ENCODE results near the gene KCNT2. TPM values are rescaled to one million over a fixed set of nuclear protein-coding genes. Genes with fewer than 3 reads are reported as not detected.

Gene KCNT2
- total and polyA plus RNA-seq, 9 of the 15 experiments (the other 6 are each of a cell fraction or from before 2014, with no cell fraction given), result 0.13 to 0.73 (median 0.28) TPM

DNA sequence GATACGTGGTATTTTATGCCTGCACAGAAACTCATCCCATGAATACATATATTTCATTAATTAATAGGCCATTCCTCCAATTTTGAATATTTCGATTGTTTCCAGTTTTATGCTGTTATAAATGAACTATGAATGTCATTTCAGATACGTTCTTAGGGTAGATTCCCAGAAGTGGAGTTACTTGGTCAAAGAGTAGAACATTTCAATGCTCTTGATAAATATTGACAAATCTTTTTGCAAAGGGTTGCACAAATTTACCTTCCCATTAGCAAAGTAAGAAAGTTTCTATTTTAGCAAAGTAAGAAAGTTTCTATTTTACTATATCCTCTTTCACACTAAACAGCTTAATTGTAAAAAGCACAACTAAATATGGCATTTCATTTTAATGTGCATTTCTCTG, 48.9 kb downstream of the KCNT2 start (continued):
- no peak for TF ChIP-seq ZBTB5 (IDR thresholded peaks at IDR 0.05)
- no peak for TF ChIP-seq PRPF4 (IDR thresholded peaks at IDR 0.05; ENCODE audit: insufficient read depth, low read depth, low read length, poor library complexity, severe bottlenecking)

DNA sequence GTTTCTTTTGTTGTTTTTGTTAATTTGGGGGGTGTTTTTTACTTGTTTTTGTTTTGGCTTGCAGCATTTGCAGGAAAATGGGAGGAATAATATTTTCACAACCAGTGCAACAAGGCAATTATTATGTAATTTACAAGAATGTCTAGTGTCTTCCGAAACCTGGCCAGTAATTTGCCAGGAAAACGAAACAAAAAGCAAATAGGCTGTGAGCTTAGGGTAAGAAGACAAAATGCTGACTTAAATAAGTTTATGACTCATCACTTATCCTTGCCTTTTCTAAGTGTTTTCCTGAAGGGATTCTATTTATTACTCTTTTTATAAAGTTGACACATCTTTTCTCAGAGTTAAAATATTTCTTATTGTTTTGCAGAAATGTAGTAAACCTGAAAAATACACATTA, 49.8 kb downstream of the KCNT2 start:
- ATAC-seq (no peak), DNase-seq (ENCODE audit: extremely low read depth in 1 of 4, low spot score in 3 of 4) (no peak), FAIRE-seq (peak; percentile 46)
- H3K4me1 ChIP-seq (replicated peaks in 1 of 2; ENCODE audit: control insufficient read depth in 2 of 2, insufficient read depth in 2 of 2, low read length in 2 of 2), result no peaks in the 10 kb centered on the region
- POLR2A ChIA-PET, result interaction anchor here (0.7 kb wide), 1 partner anchor 9 kb away, joined by 3 read pairs; no protein-coding TSS in a partner anchor
- BruUV-seq (replicated peaks), result no TSS peak
- H3K27me3 ChIP-seq (ENCODE audit: control insufficient read depth in 2 of 2, insufficient read depth in 2 of 2, low read length in 2 of 2), result no peaks in the 10 kb centered on the region
- peak overlapping the region; percentile 6; the same call in 1 of the 3 replicates for H3K27ac ChIP-seq (ENCODE audit: extremely low read depth, low read depth, low read length)
- in situ Hi-C loops (cut with MboI), result no loop called here
- intact Hi-C loops (cut with micrococcal nuclease), result no loop called here
- no peaks in the 10 kb centered on the region for H4K20me1 ChIP-seq (replicated peaks; ENCODE audit: control insufficient read depth, insufficient read depth, low read length)
- no peak overlapping the region for H3K4me2 ChIP-seq (ENCODE audit: insufficient read depth, low read length)
- no peaks in the 10 kb centered on the region for H3K79me2 ChIP-seq (ENCODE audit: control insufficient read depth, insufficient read depth, low read length)
- no peaks in the 10 kb centered on the region for H3K9me3 ChIP-seq (replicated peaks; ENCODE audit: control insufficient read depth, insufficient read depth, low read depth, low read length)
- peak overlapping the region; percentile 44; the same call in 1 of the 2 replicates for H2AFZ ChIP-seq (ENCODE audit: low read depth, low read length)
- no peak overlapping the region for H3K4me3 ChIP-seq
- no peak overlapping the region for H3K9ac ChIP-seq (ENCODE audit: insufficient read depth in 1 of 2, low read depth in 2 of 2, low read length in 2 of 2)
- no peaks in the 10 kb centered on the region for H3K36me3 ChIP-seq (ENCODE audit: control insufficient read depth, insufficient read depth, low read length)
- H3K9me1 ChIP-seq (ENCODE audit: control insufficient read depth, insufficient read depth, low read length), result no peaks in the 10 kb centered on the region
- CTCF ChIA-PET (ENCODE audit: low intra/inter-chr PET ratio), result interaction anchor here (0.5 kb wide), 1 partner anchor 20 kb away, joined by 3 read pairs; no protein-coding TSS in a partner anchor
- WGBS (ENCODE audit: insufficient coverage, low coverage, missing lambda C conversion rate), result 12% methylated on average over 2 of the region's 2 CpGs
- TF ChIP-seq PRMT5 (CRISPR knock-in tag; IDR thresholded peaks at IDR 0.05), result no peak
- TF ChIP-seq MAFF (IDR thresholded peaks at IDR 0.05; ENCODE audit: low read length), result peak; percentile 27; the same call in 1 of the 2 replicates
- TF ChIP-seq, protein P1, sequence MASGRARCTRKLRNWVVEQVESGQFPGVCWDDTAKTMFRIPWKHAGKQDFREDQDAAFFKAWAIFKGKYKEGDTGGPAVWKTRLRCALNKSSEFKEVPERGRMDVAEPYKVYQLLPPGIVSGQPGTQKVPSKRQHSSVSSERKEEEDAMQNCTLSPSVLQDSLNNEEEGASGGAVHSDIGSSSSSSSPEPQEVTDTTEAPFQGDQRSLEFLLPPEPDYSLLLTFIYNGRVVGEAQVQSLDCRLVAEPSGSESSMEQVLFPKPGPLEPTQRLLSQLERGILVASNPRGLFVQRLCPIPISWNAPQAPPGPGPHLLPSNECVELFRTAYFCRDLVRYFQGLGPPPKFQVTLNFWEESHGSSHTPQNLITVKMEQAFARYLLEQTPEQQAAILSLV (tag; IDR thresholded peaks at IDR 0.05), result no peak
- TF ChIP-seq, protein P2, sequence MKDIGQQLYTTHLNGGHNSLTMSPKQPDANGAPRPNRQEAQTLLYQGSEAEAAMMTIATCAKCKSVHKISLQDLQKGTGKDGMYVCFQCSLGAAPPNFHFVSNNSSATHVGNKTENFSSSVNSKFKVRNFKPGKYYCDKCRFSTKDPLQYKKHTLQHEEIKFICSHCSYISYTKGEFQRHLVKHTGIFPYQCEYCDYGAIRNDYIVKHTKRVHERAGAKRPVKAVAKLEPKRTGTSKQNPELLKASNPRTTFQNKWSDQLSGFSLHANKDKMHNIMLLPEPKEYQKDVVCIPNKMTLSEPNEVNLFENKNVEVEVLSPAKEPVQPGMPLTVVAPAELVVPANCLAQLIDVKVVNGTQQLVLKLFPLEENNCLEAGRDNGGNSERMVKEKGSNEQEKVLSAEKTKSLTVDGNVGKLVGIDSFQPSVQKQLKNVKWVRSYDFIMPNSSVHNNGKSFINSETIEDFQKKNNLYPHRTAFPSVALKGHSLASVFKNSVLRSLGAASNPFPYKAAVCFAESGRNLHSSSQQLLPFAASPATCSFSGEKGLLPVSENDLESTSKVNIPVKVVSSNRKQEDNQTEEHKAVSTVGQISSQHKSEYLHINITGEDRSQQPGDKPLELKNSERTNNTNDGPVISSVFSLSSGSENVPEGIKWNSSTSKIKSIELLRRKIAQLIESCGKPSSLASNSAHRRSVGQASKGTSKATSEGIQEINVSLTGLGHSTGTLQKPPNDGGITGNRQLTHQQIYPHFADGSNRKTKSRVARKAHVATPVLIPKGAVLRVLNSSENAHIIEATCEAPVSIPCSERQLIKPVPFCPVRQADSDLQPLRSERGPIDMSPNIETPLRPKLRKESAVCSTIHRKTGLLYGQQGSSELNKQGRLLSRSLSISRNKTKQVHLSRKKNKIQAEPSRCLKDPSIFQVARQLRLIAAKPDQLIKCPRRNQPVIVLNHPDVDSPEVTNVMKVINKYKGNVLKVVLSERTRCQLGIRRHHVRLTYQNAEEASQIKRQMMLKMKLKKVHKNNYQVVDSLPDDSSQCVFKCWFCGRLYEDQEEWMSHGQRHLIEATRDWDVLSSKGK (CRISPR knock-in tag; IDR thresholded peaks at IDR 0.05), result no peak
- peak; percentile 80 for TF ChIP-seq BACH1 (tag; IDR thresholded peaks at IDR 0.05)
- no peak for TF ChIP-seq ZFP1 (CRISPR knock-in tag; IDR thresholded peaks at IDR 0.05)
- TF ChIP-seq U2AF2 (optimal IDR thresholded peaks at IDR 0.05; ENCODE audit: low read depth, low read length), result no peak
- TF ChIP-seq FOSL1 (tag; conservative IDR thresholded peaks at IDR 0.05), result peak; percentile 52
- no peak for TF ChIP-seq FOXP1 (CRISPR knock-in tag; IDR thresholded peaks at IDR 0.05)
- no peak for TF ChIP-seq STAT5B (CRISPR knock-in tag; IDR thresholded peaks at IDR 0.05)
- TF ChIP-seq HDAC8 (tag; IDR thresholded peaks at IDR 0.05), result no peak
- TF ChIP-seq GABPA (tag; conservative IDR thresholded peaks at IDR 0.05; ENCODE audit: low read depth), result no peak
- TF ChIP-seq MAFG (tag; conservative IDR thresholded peaks at IDR 0.05), result peak; percentile 86
